GM23248 (cell line): ENCODE results near the gene PCSK5. TPM values are rescaled to one million over a fixed set of nuclear protein-coding genes. Genes with fewer than 3 reads are reported as not detected.

ENCODE experiments used
- DNase-seq: peaks from one replicate; pipeline ENCODE4 v3.0.0-alpha.2; 2015
- H2AFZ ChIP-seq: fragments of 200-600 bp; sonication (generic); 2 replicates; pipeline ENCODE4 v1.6.1; 2016; ENCODE audit warnings: antibody characterized with exemption
- H3F3A ChIP-seq: fragments of 200-600 bp; sonication (generic); 2 replicates; pipeline ENCODE4 v1.6.1; 2016; ENCODE audit warnings: mild to moderate bottlenecking, antibody characterized with exemption, mixed run types; ENCODE audit not compliant: insufficient read depth
- H3K27ac ChIP-seq: fragments of 200-600 bp; sonication (generic); 2 replicates; pipeline ENCODE4 v1.5.1; 2016; ENCODE audit warnings: mild to moderate bottlenecking
- H3K27me3 ChIP-seq: fragments of 200-600 bp; sonication (generic); replicated peaks from 2 replicates; pipeline ENCODE4 v1.6.1; 2016; ENCODE audit warnings: mild to moderate bottlenecking; ENCODE audit not compliant: insufficient read depth
- H3K36me3 ChIP-seq: fragments of 200-600 bp; sonication (generic); 2 replicates; pipeline ENCODE4 v1.6.1; 2016; ENCODE audit warnings: low read depth, mild to moderate bottlenecking
- H3K4me1 ChIP-seq: fragments of 200-600 bp; sonication (generic); 2 replicates; pipeline ENCODE4 v1.6.1; 2016; ENCODE audit warnings: mild to moderate bottlenecking; ENCODE audit not compliant: insufficient read depth
- H3K4me2 ChIP-seq: fragments of 200-600 bp; sonication (generic); one replicate; pipeline ENCODE4 v1.6.1; 2016; ENCODE audit warnings: mild to moderate bottlenecking; ENCODE audit not compliant: unreplicated experiment
- H3K4me3 ChIP-seq: fragments of 200-600 bp; sonication (generic); 2 replicates; pipeline ENCODE4 v1.5.1; 2016; ENCODE audit warnings: mild to moderate bottlenecking
- H3K79me2 ChIP-seq: fragments of 200-600 bp; sonication (generic); 2 replicates; pipeline ENCODE4 v1.6.1; 2016; ENCODE audit warnings: mild to moderate bottlenecking; ENCODE audit not compliant: insufficient read depth
- H3K9ac ChIP-seq: fragments of 200-600 bp; sonication (generic); 2 replicates; pipeline ENCODE4 v1.6.1; 2016; ENCODE audit warnings: mild to moderate bottlenecking
- H3K9me2 ChIP-seq: fragments of 200-600 bp; sonication (generic); 2 replicates; pipeline ENCODE4 v1.6.1; 2016; ENCODE audit warnings: mixed run types, mild to moderate bottlenecking, moderate library complexity; ENCODE audit not compliant: insufficient read depth
- H3K9me3 ChIP-seq: fragments of 200-600 bp; sonication (generic); one replicate; pipeline ENCODE4 v1.6.1; 2017; ENCODE audit warnings: low read depth
- H4K20me1 ChIP-seq: fragments of 200-600 bp; sonication (generic); 2 replicates; pipeline ENCODE4 v1.6.0; 2016; ENCODE audit not compliant: insufficient read depth
- EZH2 ChIP-seq: fragments of 200-600 bp; sonication (generic); IDR thresholded peaks from 2 replicates; pipeline ENCODE4 v1.6.1; 2018; ENCODE audit warnings: antibody characterized with exemption, mild to moderate bottlenecking; ENCODE audit not compliant: insufficient read depth, poor library complexity, severe bottlenecking
- EZH2phosphoT487 ChIP-seq: fragments of 200-600 bp; sonication (generic); IDR thresholded peaks from 2 replicates; pipeline ENCODE4 v1.6.1; 2018; ENCODE audit warnings: antibody characterized with exemption, moderate library complexity, mild to moderate bottlenecking, low read depth; ENCODE audit not compliant: insufficient read depth
- WGBS, 2 experiments: methylation state at CpG; one replicate each; pipeline ENCODE4 v1.1.6; 2015 to 2017; ENCODE audit warnings: low lambda C conversion rate in 2 of 2, low coverage in 1 of 2; ENCODE audit errors: missing lambda C conversion rate in 2 of 2; 5-methylcytosine and 5-hydroxymethylcytosine counted together
- in situ Hi-C: fragments of 300-500 bp; cut with MboI; formaldehyde crosslinking; loops from 2 replicates; pipeline ENCODE4 v1.15.0; 2020
- polyA plus RNA-seq: library from polyadenylated mRNA; unstranded; fragments of >200 nt; fragmentation: Nextera tagmentation; extraction: Ambion mirVana; gene quantifications from 2 replicates; pipeline ENCODE4 v1.2.1, GENCODE V29; 2016
- total RNA-seq: library from RNA; depleted of rRNA; stranded (reverse); fragments of >200 nt; shearing (Covaris generic); gene quantifications from 2 replicates; pipeline ENCODE4 v1.2.3, GENCODE V29; 2014

The PCSK5 gene
- total and polyA plus RNA-seq, 2 experiments from 2014 or later, result 2.3 to 3.9 TPM

DNA sequence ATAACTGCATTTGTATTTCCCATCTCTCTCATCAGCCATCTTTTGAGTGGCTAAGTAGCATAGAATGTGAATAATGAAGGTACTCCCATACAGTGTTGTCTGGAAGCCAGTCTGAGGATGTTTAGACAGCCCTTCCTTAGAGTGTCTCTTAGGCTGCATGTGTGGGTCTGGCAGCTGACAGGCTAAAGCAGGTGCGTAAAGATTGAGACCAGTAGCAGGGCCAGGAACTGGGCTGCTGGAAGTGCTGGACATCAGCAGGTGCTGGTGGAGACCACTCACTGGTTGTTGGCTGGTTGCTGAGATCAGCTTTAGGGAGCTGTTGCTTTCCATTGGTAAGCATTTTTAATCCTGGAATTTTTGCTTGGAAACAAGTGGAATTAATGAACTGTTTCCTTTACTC lies 197.5 kb downstream of the PCSK5 start:
- Histone ChIP-seq H4K20me1 (no peaks in the 10 kb centered on the region), H3F3A (no peaks in the 10 kb centered on the region), H3K9me3 (no peaks in the 10 kb centered on the region), H3K79me2 (no peaks in the 10 kb centered on the region), H3K4me2 (no peak overlapping the region), H3K27ac (no peak overlapping the region), H3K27me3 (no peaks in the 10 kb centered on the region), H2AFZ (no peak overlapping the region), H3K4me1 (no peaks in the 10 kb centered on the region), H3K4me3 (no peak overlapping the region), H3K36me3 (no peaks in the 10 kb centered on the region), H3K9ac (no peak overlapping the region), H3K9me2 (no peaks in the 10 kb centered on the region)
- in situ Hi-C loops, result no loop called here
- no peak for TF ChIP-seq EZH2
- TF ChIP-seq EZH2phosphoT487, result no peak
- WGBS, 2 experiments, result 100% methylated on average over 1 of the region's 1 CpG
- no peak for DNase-seq

DNA sequence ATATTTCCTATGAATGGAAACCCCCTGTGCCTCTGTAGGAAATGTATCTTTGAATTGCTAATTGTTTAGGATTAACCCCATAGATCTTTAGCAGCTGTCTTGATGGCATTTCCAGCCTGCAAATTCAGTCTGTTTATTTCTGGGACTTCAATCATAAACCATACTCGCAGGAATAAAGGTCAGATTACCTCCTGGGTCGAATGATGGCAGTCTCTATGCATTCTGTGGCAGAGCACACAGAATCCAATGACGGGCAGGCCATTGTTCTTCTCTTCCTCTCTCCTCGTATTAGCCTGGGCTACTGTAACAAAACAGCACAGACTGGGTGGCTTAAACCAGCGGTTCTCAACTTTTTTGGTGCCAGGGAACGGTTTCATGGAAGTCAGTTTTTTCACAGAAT lies 199.9 kb downstream of the PCSK5 start:
- Histone ChIP-seq H3K79me2 (no peaks in the 10 kb centered on the region), H3K9me2 (no peaks in the 10 kb centered on the region), H3K36me3 (no peaks in the 10 kb centered on the region), H3K4me2 (no peak overlapping the region), H2AFZ (no peak overlapping the region), H3K9me3 (no peaks in the 10 kb centered on the region), H3K4me3 (no peak overlapping the region), H3K9ac (no peak overlapping the region), H3F3A (no peaks in the 10 kb centered on the region), H3K27ac (no peak overlapping the region), H4K20me1 (no peaks in the 10 kb centered on the region), H3K4me1 (no peaks in the 10 kb centered on the region), H3K27me3 (no peaks in the 10 kb centered on the region)
- 78 to 80% methylated on average over 6 of the region's 6 CpGs for WGBS, 2 experiments
- DNase-seq, result no peak
- no peak for TF ChIP-seq EZH2
- TF ChIP-seq EZH2phosphoT487, result no peak
- in situ Hi-C loops, result no loop called here

DNA sequence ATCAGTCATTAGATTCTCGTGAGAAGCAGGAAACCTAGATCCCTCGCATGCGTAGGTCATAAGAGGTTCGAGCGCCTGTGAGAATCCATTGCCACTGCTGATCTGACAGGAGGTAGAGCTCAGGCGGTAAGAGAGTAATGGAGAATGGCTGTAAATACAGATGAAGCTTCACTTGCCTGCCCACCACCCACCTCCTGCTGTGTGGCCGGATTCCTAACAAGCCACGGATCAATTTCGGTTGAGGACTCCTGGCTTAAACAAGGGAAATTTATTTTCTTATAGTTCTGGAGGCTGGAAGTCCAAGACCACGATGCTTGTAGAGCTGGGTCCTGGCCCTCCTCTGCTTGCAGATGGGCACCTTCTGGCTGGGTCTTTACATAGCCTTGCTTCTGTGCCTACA lies 200.4 kb downstream of the PCSK5 start:
- no peaks in the 10 kb centered on the region for H3K4me1 ChIP-seq
- H2AFZ ChIP-seq, result no peak overlapping the region
- in situ Hi-C loops, result no loop called here
- no peaks in the 10 kb centered on the region for H3K9me2 ChIP-seq
- 94 to 95% methylated on average over 10 of the region's 10 CpGs for WGBS, 2 experiments
- no peak overlapping the region for H3K4me3 ChIP-seq
- no peak for DNase-seq
- no peaks in the 10 kb centered on the region for H3F3A ChIP-seq
- H3K4me2 ChIP-seq, result no peak overlapping the region
- no peaks in the 10 kb centered on the region for H3K9me3 ChIP-seq
- H3K79me2 ChIP-seq, result no peaks in the 10 kb centered on the region
- no peak overlapping the region for H3K9ac ChIP-seq
- no peak for TF ChIP-seq EZH2
- no peak for TF ChIP-seq EZH2phosphoT487
- H3K27ac ChIP-seq, result no peak overlapping the region
- H4K20me1 ChIP-seq, result no peaks in the 10 kb centered on the region
- no peaks in the 10 kb centered on the region for H3K27me3 ChIP-seq
- H3K36me3 ChIP-seq, result no peaks in the 10 kb centered on the region

DNA sequence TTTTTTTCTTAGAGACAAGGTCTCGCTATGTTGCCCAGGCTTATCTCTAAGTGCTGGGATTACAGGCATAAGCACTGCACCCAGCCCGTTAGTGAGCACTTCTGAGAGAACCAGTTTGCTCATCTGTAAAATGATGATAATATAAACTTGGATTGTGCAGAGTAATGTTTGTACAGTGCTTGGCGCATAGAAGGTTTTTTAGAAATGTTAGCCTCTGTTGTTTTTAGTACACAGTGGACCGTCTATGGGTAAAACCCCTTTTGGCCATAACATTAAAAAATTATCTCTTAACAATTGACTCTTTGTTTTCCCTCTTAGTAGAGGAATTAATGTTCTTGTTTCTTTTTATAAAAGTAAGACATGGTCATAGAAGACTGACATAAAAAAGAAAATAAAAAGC lies 202.1 kb downstream of the PCSK5 start:
- no peak overlapping the region for H2AFZ ChIP-seq
- in situ Hi-C loops, result no loop called here
- WGBS, 2 experiments, result 86% methylated on average over 4 of the region's 4 CpGs

DNA sequence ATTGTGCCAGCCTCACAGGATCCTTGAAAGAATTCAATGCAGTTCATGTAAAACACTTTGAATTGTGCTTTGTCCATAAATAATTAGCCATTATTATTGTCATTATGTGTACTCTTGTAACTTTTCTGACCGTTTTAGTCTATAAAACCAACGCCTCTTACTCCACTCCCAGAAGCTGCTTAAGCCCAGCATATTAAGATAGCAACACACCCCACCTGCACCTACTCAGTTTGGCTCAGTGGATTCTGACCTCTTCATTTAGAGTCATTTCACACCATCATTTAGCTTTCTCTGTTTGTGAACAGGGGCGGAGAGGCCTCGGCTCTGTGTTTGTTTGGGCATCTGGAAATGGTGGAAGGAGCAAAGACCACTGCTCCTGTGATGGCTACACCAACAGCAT lies 205.1 kb downstream of the PCSK5 start:
- H3K79me2 ChIP-seq, result no peaks in the 10 kb centered on the region
- H3K27me3 ChIP-seq, result no peaks in the 10 kb centered on the region
- TF ChIP-seq EZH2phosphoT487 (no peak), EZH2 (no peak)
- no peaks in the 10 kb centered on the region for H4K20me1 ChIP-seq
- H3K36me3 ChIP-seq, result no peaks in the 10 kb centered on the region
- no peak overlapping the region for H2AFZ ChIP-seq
- 94 to 95% methylated on average over 4 of the region's 4 CpGs for WGBS, 2 experiments
- H3K4me1 ChIP-seq, result no peaks in the 10 kb centered on the region
- no peak for DNase-seq
- no peak overlapping the region for H3K4me2 ChIP-seq
- in situ Hi-C loops, result no loop called here
- H3F3A ChIP-seq, result no peaks in the 10 kb centered on the region
- no peak overlapping the region for H3K4me3 ChIP-seq
- no peaks in the 10 kb centered on the region for H3K9me3 ChIP-seq
- H3K9ac ChIP-seq, result no peak overlapping the region
- H3K27ac ChIP-seq, result no peak overlapping the region
- no peaks in the 10 kb centered on the region for H3K9me2 ChIP-seq

More for the DNA sequence above, 202.1 kb downstream of the PCSK5 start:
- no peaks in the 10 kb centered on the region for H3K9me2 ChIP-seq
- DNase-seq, result no peak
- TF ChIP-seq EZH2phosphoT487, result no peak
- no peak for TF ChIP-seq EZH2
- H3K27ac ChIP-seq, result no peak overlapping the region
- no peaks in the 10 kb centered on the region for H3K79me2 ChIP-seq
- no peaks in the 10 kb centered on the region for H3K9me3 ChIP-seq
- H3K4me1 ChIP-seq, result no peaks in the 10 kb centered on the region
- no peaks in the 10 kb centered on the region for H3K36me3 ChIP-seq
- no peaks in the 10 kb centered on the region for H3F3A ChIP-seq
- no peaks in the 10 kb centered on the region for H4K20me1 ChIP-seq
- H3K4me3 ChIP-seq, result no peak overlapping the region
- H3K9ac ChIP-seq, result no peak overlapping the region
- no peaks in the 10 kb centered on the region for H3K27me3 ChIP-seq
- no peak overlapping the region for H3K4me2 ChIP-seq
